ENCODE results near the gene OLFM3.

DNA sequence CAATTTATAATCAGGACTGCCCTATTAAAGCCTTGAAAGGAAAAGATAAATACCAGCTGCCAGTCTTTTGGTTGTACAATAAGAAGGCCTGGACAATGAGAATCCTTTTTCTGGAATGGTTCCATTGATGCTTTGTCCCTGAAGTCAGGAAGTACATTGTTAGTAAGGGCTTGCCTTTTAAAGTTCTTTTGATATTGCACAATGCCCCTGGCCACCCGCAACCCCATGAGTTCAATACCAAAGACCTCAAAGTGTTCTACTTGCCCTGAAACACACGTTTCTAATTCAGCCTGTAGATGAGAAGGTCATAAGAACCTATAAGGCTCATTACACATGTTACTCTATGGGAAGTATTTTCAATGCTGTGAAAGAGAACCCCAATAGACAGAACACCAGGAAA lies 112.1 kb downstream of the OLFM3 start:
- TF ChIP-seq, protein P1, sequence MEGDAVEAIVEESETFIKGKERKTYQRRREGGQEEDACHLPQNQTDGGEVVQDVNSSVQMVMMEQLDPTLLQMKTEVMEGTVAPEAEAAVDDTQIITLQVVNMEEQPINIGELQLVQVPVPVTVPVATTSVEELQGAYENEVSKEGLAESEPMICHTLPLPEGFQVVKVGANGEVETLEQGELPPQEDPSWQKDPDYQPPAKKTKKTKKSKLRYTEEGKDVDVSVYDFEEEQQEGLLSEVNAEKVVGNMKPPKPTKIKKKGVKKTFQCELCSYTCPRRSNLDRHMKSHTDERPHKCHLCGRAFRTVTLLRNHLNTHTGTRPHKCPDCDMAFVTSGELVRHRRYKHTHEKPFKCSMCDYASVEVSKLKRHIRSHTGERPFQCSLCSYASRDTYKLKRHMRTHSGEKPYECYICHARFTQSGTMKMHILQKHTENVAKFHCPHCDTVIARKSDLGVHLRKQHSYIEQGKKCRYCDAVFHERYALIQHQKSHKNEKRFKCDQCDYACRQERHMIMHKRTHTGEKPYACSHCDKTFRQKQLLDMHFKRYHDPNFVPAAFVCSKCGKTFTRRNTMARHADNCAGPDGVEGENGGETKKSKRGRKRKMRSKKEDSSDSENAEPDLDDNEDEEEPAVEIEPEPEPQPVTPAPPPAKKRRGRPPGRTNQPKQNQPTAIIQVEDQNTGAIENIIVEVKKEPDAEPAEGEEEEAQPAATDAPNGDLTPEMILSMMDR (conservative IDR thresholded peaks at IDR 0.05): no peak
- no peak for TF ChIP-seq ZFX (IDR thresholded peaks at IDR 0.05)

Measured in C4-2B (cell line).